Left lung (tissue), 10 donors: Measurements from ENCODE around the gene TARDBP. TPM values are rescaled to one million over a fixed set of nuclear protein-coding genes. Genes with fewer than 3 reads are reported as not detected.

ENCODE experiments used
- ATAC-seq: fragments of 200-7000 bp; cut with Tn5 transposase; one replicate; pipeline ENCODE4 v1.9.1; 2020; ENCODE audit warnings: moderate library complexity
- DNase-seq, 4 donors: peaks; one replicate each; pipeline ENCODE4 v3.0.0-alpha.2; 2013 to 2020
- H3K27ac ChIP-seq, 2 donors: fragments of 200-600 bp; sonication (generic) in 1 of 2; one replicate each; pipeline versions ENCODE4 v1.5.0 to v1.8.0; 2020 to 2021
- H3K27me3 ChIP-seq, 2 donors: fragments of 200-600 bp; sonication (generic) in 1 of 2; one replicate each; pipeline versions ENCODE4 v1.5.0 to v1.8.0; 2020 to 2021
- H3K36me3 ChIP-seq, 2 donors: fragments of 200-600 bp; sonication (generic) in 1 of 2; one replicate each; pipeline versions ENCODE4 v1.5.0 to v1.8.0; 2020 to 2021
- H3K4me1 ChIP-seq, 2 donors: fragments of 200-600 bp; one replicate each; pipeline ENCODE4 v1.8.0; 2021
- H3K4me3 ChIP-seq, 2 donors: fragments of 200-600 bp; sonication (generic) in 1 of 2; one replicate each; pipeline versions ENCODE4 v1.5.0 to v1.8.0; 2020 to 2021; ENCODE audit warnings: mild to moderate bottlenecking in 1 of 2
- H3K9me3 ChIP-seq, 2 donors: fragments of 200-600 bp; sonication (generic) in 1 of 2; one replicate each; pipeline versions ENCODE4 v1.5.0 to v1.8.0; 2020 to 2021
- CTCF ChIP-seq, 2 donors: fragments of 200-600 bp; sonication (generic) in 1 of 2; IDR thresholded peaks; one replicate each; pipeline versions ENCODE4 v1.5.0 to v1.8.0; 2021; ENCODE audit warnings: antibody characterized with exemption in 2 of 2
- intact Hi-C, 2 donors: fragments of 100-400 bp; cut with DNase I; formaldehyde crosslinking; loops; one replicate each; pipeline versions ENCODE4 v1.11.2 to v1.14.2; 2022
- polyA plus RNA-seq, 6 donors: library from polyadenylated mRNA; unstranded; fragments of 120-200 nt; gene quantifications; one replicate each; pipeline ENCODE4 v1.2.1, GENCODE V29; 2013; ENCODE audit not compliant: insufficient read length in 6 of 6
- total RNA-seq, 2 donors: library from RNA; stranded (reverse); fragmentation: NEBNext Ultra II Directional; extraction: Animal tissue kit (Norgen Biotek cat#: 25700); gene quantifications; one replicate each; pipeline ENCODE4 v1.2.1, GENCODE V29; 2021
- donor health status: DM: no; HTN: yes; CAD: no.
- donor health status: DM: no; HTN: no; CAD: no.

The TARDBP gene
- total and polyA plus RNA-seq, 8 donors, result 119 to 344 (median 292) TPM

GRCh38 chr1:11041048-11041447 lies 28.6 kb downstream of the TARDBP start:
- DNase-seq (no peak), ATAC-seq (no peak)
- Histone ChIP-seq H3K4me1 (peaks cover 0 to 4% of the 10 kb centered on the region in 2 donors), H3K27ac (no peak overlapping the region), H3K4me3 (no peak overlapping the region), H3K9me3 (no peaks in the 10 kb centered on the region), H3K27me3 (peaks cover 0 to 11% of the 10 kb centered on the region in 2 donors), H3K36me3 (no peaks in the 10 kb centered on the region)
- no peak for TF ChIP-seq CTCF (IDR thresholded peaks at IDR 0.05)
- intact Hi-C loops, result no loop called here

- H3K4me1 ChIP-seq, result peaks cover 0 to 4% of the 10 kb centered on the region in 2 donors
- no peaks in the 10 kb centered on the region for H3K9me3 ChIP-seq
- TF ChIP-seq CTCF (IDR thresholded peaks at IDR 0.05), result no peak
- H3K36me3 ChIP-seq, result no peaks in the 10 kb centered on the region
- intact Hi-C loops, result no loop called here
- no peak for DNase-seq
- ATAC-seq, result no peak
- peaks cover 0 to 11% of the 10 kb centered on the region in 2 donors for H3K27me3 ChIP-seq
- no peak overlapping the region for H3K27ac ChIP-seq
- H3K4me3 ChIP-seq, result no peak overlapping the region
These were observed 29.6 kb downstream of the TARDBP start for GRCh38 chr1:11042065-11042464.

- no peak for TF ChIP-seq CTCF (IDR thresholded peaks at IDR 0.05)
- ATAC-seq (no peak), DNase-seq (no peak)
- no peaks in the 10 kb centered on the region for H3K36me3 ChIP-seq
- peaks cover 0 to 9% of the 10 kb centered on the region in 2 donors for H3K27me3 ChIP-seq
- no peaks in the 10 kb centered on the region for H3K4me1 ChIP-seq
- H3K27ac ChIP-seq, result no peak overlapping the region
- intact Hi-C loops, result no loop called here
- H3K9me3 ChIP-seq, result no peaks in the 10 kb centered on the region
- H3K4me3 ChIP-seq, result no peak overlapping the region
These were observed 30.8 kb downstream of the TARDBP start for GRCh38 chr1:11042995-11043874.

GRCh38 chr1:11044086-11044848 lies 31.8 kb downstream of the TARDBP start:
- no peak for ATAC-seq
- TF ChIP-seq CTCF (IDR thresholded peaks at IDR 0.05), result no peak
- no peaks in the 10 kb centered on the region for H3K9me3 ChIP-seq
- no peaks in the 10 kb centered on the region for H3K27me3 ChIP-seq
- no peaks in the 10 kb centered on the region for H3K36me3 ChIP-seq
- intact Hi-C loops, result no loop called here
- H3K4me1 ChIP-seq, result no peaks in the 10 kb centered on the region
- DNase-seq, result no peak
- no peak overlapping the region for H3K27ac ChIP-seq
- H3K4me3 ChIP-seq, result no peak overlapping the region

- DNase-seq (no peak), ATAC-seq (no peak)
- Histone ChIP-seq H3K9me3 (no peaks in the 10 kb centered on the region), H3K27ac (no peak overlapping the region), H3K27me3 (no peaks in the 10 kb centered on the region), H3K4me3 (no peak overlapping the region), H3K36me3 (no peaks in the 10 kb centered on the region), H3K4me1 (no peaks in the 10 kb centered on the region)
- TF ChIP-seq CTCF (IDR thresholded peaks at IDR 0.05), result no peak
- intact Hi-C loops, result no loop called here
These were observed 32.5 kb downstream of the TARDBP start for GRCh38 chr1:11044849-11045427.
